Lung (tissue), 12 donors: ENCODE data around the gene MYO3A. TPM values are rescaled to one million over a fixed set of nuclear protein-coding genes. Genes with fewer than 3 reads are reported as not detected.

ENCODE experiments used
- ATAC-seq: fragments of 200-7000 bp; cut with Tn5 transposase; one replicate; pipeline ENCODE4 v1.9.1; 2020; ENCODE audit warnings: moderate number of reproducible peaks; ENCODE audit not compliant: insufficient read depth, low FRiP score
- DNase-seq, 3 donors: peaks; one replicate each; pipeline ENCODE4 v3.0.0-alpha.2; 2013 to 2017
- H3K27ac ChIP-seq, 2 donors: one replicate each; pipeline ENCODE4 v1.5.1; 2013; ENCODE audit warnings: mild to moderate bottlenecking in 2 of 2, moderate library complexity in 2 of 2, control low read depth in 1 of 2, inconsistent platforms in 1 of 2, low read depth in 1 of 2, low read length in 1 of 2
- H3K27me3 ChIP-seq, 3 donors: one replicate each; pipeline ENCODE4 v1.5.1; 2013; ENCODE audit warnings: low read length in 2 of 3; ENCODE audit not compliant: control insufficient read depth in 3 of 3, insufficient read depth in 3 of 3
- H3K36me3 ChIP-seq, 4 donors: one replicate each; pipeline ENCODE4 v1.5.1; 2013; ENCODE audit warnings: low read length in 4 of 4, mild to moderate bottlenecking in 1 of 4, moderate library complexity in 1 of 4; ENCODE audit not compliant: control insufficient read depth in 4 of 4, insufficient read depth in 4 of 4
- H3K4me1 ChIP-seq, 5 donors: one replicate each; pipeline ENCODE4 v1.5.1; 2013; ENCODE audit warnings: low read length in 5 of 5, mild to moderate bottlenecking in 2 of 5, moderate library complexity in 1 of 5; ENCODE audit not compliant: control insufficient read depth in 5 of 5, insufficient read depth in 5 of 5
- H3K4me3 ChIP-seq: one replicate; pipeline ENCODE4 v1.5.1; 2013; ENCODE audit warnings: mild to moderate bottlenecking, control low read depth, moderate library complexity
- H3K9ac ChIP-seq, 2 donors: one replicate each; pipeline ENCODE4 v1.5.1; 2013; ENCODE audit warnings: low read length in 2 of 2, control low read depth in 1 of 2; ENCODE audit not compliant: insufficient read depth in 1 of 2
- H3K9me3 ChIP-seq, 4 donors: one replicate each; pipeline ENCODE4 v1.5.1; 2013; ENCODE audit warnings: low read length in 3 of 4, mild to moderate bottlenecking in 1 of 4, moderate library complexity in 1 of 4; ENCODE audit not compliant: control insufficient read depth in 4 of 4, insufficient read depth in 3 of 4
- WGBS, 2 donors: extraction: QIAGEN DNeasy Blood & Tissue Kit; methylation state at CpG; one replicate each; pipeline ENCODE4 v1.1.7; 2013; 5-methylcytosine and 5-hydroxymethylcytosine counted together
- polyA plus RNA-seq, 2 donors: library from polyadenylated mRNA; stranded (reverse); fragments of 200-250 nt; gene quantifications; one replicate each; pipeline ENCODE4 v1.2.1, GENCODE V29; 2013
- total RNA-seq, 2 donors: library from RNA; depleted of rRNA in 1 of 2; stranded (reverse); fragments of >200 nt in 1 of 2; gene quantifications; one replicate each; pipeline ENCODE4 v1.2.1, GENCODE V29; 2014 to 2021
- TF ChIP-seq, protein P1 (sequence below): IDR thresholded peaks from 2 replicates; pipeline ENCODE4 v1.5.1; 2012; ENCODE audit warnings: mild to moderate bottlenecking; ENCODE audit errors: control extremely low read depth, extremely low read depth
- donor health status: control.
- donor health status: control.
- donor health status: Bipolar disorder and iron deficiency.
- donor health status: healthy.
- donor health status: DM: yes; HTN: yes; CAD: no.

The MYO3A gene
- total and polyA plus RNA-seq, 4 donors, result 0.08 to 5.7 (median 0.34) TPM

DNA sequence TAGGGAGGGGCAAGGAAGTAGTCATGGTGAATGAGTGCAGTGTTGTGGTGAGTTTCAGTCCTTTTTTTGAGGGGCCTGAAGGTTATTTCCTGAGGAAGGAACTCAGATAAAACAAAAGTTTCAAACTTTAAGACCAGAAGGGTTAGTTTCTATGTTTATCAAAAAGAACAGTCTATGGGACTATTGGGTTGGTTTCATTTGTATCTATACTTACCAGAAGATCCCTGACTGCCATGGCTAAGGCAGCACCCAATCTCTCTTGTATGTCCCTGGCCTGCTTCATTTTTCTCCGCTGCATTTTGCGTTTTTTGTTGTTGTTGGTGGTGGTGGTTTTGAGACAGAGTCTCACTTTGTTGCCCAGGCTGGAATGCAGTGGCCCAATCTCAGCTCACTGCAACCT is 263.2 kb downstream of the MYO3A start:
- 91 to 100% methylated on average over 2 of the region's 2 CpGs for WGBS, 2 donors
- TF ChIP-seq, protein P1, sequence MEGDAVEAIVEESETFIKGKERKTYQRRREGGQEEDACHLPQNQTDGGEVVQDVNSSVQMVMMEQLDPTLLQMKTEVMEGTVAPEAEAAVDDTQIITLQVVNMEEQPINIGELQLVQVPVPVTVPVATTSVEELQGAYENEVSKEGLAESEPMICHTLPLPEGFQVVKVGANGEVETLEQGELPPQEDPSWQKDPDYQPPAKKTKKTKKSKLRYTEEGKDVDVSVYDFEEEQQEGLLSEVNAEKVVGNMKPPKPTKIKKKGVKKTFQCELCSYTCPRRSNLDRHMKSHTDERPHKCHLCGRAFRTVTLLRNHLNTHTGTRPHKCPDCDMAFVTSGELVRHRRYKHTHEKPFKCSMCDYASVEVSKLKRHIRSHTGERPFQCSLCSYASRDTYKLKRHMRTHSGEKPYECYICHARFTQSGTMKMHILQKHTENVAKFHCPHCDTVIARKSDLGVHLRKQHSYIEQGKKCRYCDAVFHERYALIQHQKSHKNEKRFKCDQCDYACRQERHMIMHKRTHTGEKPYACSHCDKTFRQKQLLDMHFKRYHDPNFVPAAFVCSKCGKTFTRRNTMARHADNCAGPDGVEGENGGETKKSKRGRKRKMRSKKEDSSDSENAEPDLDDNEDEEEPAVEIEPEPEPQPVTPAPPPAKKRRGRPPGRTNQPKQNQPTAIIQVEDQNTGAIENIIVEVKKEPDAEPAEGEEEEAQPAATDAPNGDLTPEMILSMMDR, result no peak
- ATAC-seq (no peak), DNase-seq (no peak)
- no peaks in the 10 kb centered on the region for H3K27me3 ChIP-seq
- no peak overlapping the region for H3K27ac ChIP-seq
- no peaks in the 10 kb centered on the region for H3K36me3 ChIP-seq
- H3K4me3 ChIP-seq, result no peak overlapping the region
- H3K9ac ChIP-seq, result no peak overlapping the region
- no peaks in the 10 kb centered on the region for H3K9me3 ChIP-seq
- no peaks in the 10 kb centered on the region for H3K4me1 ChIP-seq

DNA sequence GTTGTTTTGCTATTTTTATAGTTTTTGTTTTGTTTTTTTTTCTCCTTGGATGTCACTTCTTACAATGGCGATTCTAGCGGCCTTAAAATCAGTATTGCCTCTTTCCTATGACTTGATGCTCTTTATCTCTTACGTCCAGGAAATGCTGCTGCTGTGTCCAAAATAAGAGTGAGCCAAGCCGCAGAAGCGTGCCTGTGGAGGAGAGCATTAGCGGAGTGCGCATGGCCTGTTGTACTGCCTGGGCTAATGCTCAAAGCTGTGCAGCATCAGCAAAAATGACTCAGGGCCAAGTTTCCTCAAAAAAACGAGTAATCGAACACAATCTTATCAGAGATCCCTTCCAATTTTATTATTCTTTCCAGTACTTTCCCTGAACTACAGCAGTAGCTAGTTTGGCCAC is 264.1 kb downstream of the MYO3A start:
- ATAC-seq, result no peak

DNA sequence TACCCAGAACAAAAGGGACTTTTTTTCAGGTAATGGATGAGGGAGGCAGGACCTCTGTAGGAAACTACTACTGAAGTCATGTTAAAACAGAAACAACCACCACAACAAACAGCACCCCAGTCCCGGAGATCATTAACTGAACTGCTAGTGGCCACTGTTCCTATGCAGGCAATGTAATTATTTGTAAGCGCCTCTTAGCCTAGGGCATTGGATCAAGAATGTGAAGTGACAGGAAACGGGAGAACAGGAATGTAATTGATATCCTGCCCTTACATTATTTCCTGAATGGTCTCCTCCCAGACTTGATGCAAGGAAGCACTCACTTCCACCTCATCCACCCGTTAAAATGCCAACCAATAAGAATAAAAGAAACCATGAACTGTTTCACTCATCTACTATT is 265.8 kb downstream of the MYO3A start:
- WGBS, 2 donors, result 33 to 40% methylated on average over 4 of the region's 4 CpGs
- Histone ChIP-seq H3K4me1 (no peaks in the 10 kb centered on the region), H3K27ac (no peak overlapping the region), H3K9ac (no peak overlapping the region), H3K9me3 (no peaks in the 10 kb centered on the region), H3K36me3 (no peaks in the 10 kb centered on the region), H3K4me3 (no peak overlapping the region), H3K27me3 (no peaks in the 10 kb centered on the region)
- DNase-seq, result no peak
- TF ChIP-seq, protein P1, result no peak
- ATAC-seq, result no peak

More for the DNA sequence above, 264.1 kb downstream of the MYO3A start:
- Histone ChIP-seq H3K9me3 (no peaks in the 10 kb centered on the region), H3K9ac (no peak overlapping the region), H3K27me3 (no peaks in the 10 kb centered on the region), H3K27ac (no peak overlapping the region), H3K4me1 (no peaks in the 10 kb centered on the region), H3K36me3 (no peaks in the 10 kb centered on the region), H3K4me3 (no peak overlapping the region)
- 91 to 93% methylated on average over 9 of the region's 9 CpGs for WGBS, 2 donors
- no peak for DNase-seq
- TF ChIP-seq, protein P1, result no peak

DNA sequence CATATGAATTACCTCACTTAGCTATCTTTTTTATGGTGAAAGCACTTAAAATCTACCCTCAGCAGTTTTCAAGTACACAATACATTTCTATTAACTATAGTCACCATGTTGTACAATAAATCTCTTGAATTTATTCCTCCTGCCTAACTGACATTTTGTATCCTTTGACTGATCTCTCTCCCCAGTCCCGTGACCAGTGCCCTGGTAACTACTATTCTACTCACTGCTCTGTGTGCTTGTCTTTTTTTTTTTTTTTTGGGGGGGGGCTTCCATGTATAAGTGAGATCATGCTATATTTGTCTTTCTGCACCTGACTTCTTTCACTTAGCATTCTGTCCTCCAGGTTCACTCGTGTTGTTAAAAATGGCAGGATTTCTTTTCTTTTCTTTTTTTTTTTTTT is 271.2 kb downstream of the MYO3A start:
- 58 to 71% methylated on average over 2 of the region's 2 CpGs for WGBS, 2 donors
- Histone ChIP-seq H3K27me3 (peaks cover 0 to 14% (median under 1%) of the 10 kb centered on the region in 3 donors), H3K36me3 (no peaks in the 10 kb centered on the region), H3K27ac (no peak overlapping the region), H3K9me3 (peaks cover 0 to 4% (median 0%) of the 10 kb centered on the region in 4 donors), H3K4me3 (no peak overlapping the region), H3K4me1 (no peaks in the 10 kb centered on the region), H3K9ac (no peak overlapping the region)
- TF ChIP-seq, protein P1, result no peak
- ATAC-seq (no peak), DNase-seq (no peak)
